GM19372 (cell line): Measurements from ENCODE around the gene TRIOBP.

ENCODE experiments used
- ATAC-seq: cut with Tn5 transposase; IDR thresholded peaks from one replicate; pipeline ENCODE4 v1.9.1; 2021; ENCODE audit warnings: mild to moderate bottlenecking, low read depth, moderate library complexity; ENCODE audit not compliant: unreplicated experiment

The TRIOBP gene

GRCh38 chr22:37746366-37747079, 49.7 kb downstream of the TRIOBP start:
- peak; percentile 27 for ATAC-seq

DNA sequence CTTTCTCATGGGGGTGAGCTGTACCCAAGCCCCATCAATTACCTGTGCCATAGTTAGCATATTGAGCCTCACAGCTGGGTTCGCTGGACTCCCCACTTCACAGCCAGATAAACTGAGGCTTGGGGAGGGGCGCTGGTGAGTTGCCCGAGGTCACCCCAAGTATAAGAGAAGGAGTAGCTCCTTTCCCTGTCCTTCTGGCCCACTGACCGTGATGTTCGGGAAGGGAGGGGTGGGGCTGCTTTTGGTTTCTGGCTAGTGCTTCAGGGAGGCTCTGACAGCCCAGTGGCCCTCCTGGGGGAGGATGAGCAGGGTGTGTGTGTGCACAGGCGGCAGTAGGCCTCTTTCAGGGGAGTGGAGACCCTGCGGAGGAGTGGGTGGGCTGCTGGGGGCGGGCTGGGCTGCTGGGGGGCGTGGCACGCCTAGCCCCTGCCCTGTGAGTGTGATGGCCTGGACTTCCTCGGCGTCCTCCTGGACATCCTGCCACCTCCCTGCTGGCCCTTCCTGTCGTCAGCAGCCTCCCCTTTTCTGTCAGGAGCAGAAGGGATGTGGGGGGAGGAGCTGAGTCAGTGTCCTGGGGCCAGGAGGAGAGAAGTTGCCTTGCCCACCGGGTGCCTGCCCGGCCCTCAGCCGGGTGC, 50.3 kb downstream of the TRIOBP start:
- ATAC-seq, result no peak

DNA sequence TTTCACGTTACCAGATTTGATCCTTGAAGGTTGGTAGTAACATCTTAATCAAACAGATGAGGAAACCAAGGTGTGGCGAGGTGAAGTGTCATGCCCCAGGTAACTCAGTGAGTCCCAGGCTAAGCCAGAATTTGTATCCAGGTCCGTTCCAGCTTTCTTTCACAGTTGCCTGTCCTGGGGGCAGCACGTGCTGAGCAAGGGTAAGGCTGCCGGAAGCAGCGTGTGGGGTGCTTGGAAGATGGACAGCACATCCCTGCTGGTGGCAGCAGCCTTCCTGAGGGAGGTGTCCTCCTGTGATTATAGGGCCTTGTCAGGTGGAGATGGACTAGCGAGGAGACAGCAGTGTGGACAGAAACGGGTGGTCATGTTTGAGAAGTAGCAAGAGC, 50.9 kb downstream of the TRIOBP start:
- ATAC-seq, result no peak

- ATAC-seq, result no peak
These were observed 51.8 kb downstream of the TRIOBP start for GRCh38 chr22:37748659-37749058.

DNA sequence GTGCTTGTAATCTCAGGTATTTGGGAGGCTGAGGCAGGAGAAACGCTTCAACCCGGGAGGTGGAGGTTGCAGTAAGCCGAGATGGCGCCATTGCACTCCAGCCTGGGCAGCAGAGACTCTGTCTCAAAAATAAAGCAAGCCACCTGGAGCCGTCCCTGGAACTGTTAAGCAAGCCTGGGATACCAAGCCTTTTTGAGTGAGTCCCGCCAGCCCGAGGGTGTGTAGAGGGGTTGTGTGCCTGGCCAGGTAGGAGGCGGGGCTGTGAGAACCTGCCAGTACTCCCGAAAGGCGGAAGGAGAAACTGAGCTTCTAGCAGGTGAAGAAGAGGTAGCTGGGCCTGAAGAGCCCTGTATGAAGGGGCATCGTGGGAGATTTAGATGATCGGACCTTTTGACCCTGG, 52.4 kb downstream of the TRIOBP start:
- no peak for ATAC-seq

- ATAC-seq, result no peak
These were observed 53.2 kb downstream of the TRIOBP start for GRCh38 chr22:37749831-37750595.

- no peak for ATAC-seq
These were observed 53.8 kb downstream of the TRIOBP start for GRCh38 chr22:37750596-37751162.

DNA sequence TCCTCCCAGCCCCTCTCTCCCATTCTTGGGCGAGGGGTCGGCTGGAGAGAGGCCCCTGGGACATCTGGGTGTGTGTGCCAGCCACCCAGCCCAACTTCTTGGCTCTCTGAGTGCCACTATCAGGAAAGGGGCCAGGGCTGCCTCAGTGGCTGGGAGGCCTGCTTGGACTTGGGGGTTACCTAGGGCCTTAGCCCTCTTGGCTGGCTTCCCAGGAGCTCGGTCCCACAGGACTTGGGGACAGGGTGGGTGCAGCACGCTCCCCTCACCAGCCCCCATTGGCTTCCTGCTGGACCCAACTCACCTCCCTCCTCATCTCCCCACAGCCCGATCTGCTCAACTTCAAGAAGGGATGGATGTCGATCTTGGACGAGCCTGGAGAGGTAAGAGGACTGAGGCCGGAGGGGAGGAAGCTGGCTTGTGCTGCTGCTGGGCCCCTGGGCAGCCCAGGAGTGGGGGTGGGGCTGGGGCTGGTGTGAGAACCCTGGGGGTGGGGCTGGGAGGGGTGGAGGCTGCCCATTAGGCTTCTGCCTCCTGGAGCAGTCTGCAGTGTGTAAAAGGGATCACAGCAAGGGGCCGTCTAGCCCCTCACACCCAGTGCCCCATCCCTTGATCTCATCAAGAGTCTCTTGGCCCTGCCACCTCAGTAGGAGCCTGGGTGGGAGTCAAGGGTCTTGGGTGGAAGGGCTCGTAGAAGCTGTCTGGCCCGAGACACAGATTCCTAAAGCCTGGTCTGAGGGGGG, 54.8 kb downstream of the TRIOBP start:
- no peak for ATAC-seq

DNA sequence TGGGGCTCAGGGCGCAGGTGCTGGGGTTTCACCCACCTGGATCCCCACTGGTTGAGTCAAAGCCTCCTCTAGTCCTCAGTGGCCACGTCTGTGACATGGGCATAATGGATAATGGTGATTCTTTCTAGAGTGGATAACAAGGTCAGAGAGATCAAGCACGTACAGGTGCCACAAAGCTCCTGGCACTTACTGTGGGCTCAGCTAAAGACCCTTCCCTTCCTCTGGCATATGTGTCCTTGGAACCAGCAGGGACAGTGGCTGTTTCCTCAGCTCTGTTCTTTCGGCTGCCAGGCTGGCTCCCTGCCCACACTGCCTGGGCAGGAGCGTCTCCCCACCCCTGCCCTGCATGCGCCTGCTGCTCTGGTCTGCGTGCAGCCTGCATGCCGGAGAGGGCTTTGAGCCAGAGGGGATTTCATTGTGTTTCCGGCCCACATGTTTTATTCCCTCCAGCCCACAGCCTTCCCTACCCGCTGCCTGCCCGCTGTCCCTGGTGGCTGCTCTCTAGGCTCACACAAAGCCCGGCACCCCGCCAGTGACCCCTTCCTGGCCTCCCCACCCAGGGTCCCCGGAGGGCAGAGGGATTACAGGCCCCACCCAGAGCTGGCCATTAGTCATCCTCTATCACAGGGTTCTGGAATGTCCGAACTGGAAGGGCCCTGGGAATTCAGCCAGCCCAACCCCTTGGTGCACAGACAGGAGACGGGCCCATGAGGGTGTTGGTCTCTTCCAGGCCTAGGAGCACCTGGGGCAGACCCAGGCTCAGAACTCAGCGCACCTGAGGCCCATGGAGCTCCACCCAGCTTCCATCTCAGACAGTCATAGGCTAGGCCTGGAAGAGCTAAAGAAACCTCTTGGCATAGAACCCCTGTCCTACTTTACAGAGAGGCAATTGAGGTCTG, 55.6 kb downstream of the TRIOBP start:
- no peak for ATAC-seq

DNA sequence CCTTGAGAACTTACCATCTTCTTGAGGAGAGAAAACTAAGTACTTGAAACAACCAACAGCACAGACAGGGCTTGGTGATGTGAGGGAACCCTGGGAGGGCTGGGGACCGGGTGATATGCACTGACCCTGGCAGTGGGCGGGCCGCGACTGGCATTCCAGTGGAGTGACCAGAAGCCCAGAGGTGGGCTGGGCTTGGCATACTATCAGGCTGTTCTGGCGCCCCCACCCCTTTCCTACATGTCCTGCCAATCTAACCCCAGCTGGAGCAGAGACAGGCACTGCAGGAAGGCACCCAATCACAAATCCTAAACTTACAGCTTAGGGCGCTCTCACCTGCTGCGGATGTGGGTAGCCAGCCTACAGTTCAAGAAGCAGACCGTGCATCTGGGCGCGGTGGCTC, 56.9 kb downstream of the TRIOBP start:
- ATAC-seq, result no peak

DNA sequence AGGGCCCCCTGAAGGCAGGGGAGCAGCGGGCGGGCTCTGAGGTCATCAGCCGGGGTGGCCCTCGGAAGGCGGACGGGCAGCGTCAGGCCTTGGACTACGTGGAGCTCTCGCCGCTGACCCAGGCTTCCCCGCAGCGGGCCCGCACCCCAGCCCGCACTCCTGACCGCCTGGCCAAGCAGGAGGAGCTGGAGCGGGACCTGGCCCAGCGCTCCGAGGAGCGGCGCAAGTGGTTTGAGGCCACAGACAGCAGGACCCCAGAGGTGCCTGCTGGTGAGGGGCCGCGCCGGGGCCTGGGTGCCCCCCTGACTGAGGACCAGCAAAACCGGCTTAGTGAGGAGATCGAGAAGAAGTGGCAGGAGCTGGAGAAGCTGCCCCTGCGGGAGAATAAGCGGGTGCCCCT, 60.8 kb downstream of the TRIOBP start:
- no peak for ATAC-seq

GRCh38 chr22:37758694-37759093, 61.8 kb downstream of the TRIOBP start:
- ATAC-seq, result no peak

DNA sequence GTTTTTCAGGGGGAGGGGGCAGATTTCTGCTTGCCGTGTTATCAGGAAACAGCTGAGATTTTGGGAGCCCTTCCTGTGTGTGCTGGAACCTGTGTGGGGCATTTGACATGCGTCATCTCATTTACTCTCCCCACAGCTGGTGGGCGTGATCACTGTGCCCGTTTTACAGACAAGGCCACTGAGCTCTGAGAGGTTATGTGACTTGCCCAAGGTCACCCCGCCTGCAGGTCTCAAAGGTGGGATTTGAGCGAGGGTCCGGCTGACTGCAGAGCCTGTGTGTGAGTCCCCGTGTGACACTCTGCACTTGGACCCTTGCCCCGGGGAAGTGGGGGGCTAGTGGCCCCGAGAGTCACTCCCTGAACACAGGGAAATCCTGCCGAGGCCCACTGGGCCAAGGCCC, 62.4 kb downstream of the TRIOBP start:
- ATAC-seq, result no peak

DNA sequence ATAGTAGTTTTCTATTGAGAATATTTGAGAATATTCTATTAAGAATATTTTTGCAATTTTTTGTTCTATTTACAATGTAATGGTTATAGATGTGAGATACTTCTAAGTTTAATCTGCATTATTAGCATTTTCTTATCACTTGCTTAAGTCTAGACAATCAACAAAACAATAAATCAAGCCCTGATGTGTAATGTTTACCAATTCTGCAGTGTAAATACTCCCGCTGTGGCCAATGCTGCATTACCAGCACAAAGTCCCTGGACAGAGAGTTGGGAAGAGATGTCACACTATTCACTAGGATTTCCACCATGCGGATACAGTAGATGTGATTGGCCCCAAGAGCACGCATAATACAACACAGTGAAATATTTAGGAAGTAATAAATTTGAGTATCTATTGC, 63.3 kb downstream of the TRIOBP start:
- ATAC-seq, result no peak

DNA sequence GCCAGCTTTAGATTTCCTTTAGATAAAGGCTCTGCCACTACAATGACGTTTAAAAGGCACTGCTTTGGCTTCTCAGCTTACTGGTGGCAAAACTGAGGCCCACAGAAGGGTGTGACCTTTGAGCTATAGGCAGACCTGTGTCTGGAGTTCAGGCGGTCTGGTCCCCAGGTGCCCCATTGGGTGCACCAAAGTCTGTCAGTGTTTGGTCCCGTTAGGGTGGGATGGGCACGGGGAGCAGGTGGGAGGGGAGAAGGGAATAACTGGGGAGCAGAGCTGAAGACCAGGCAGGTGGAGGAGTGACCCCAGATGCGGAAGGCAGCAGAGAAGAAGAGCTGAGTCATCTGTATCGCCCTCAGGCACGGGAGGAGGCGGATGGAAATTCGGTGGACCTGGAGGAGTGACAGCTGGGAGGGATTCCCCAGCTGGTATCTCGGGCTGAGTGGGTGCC, 65.6 kb downstream of the TRIOBP start:
- no peak for ATAC-seq

DNA sequence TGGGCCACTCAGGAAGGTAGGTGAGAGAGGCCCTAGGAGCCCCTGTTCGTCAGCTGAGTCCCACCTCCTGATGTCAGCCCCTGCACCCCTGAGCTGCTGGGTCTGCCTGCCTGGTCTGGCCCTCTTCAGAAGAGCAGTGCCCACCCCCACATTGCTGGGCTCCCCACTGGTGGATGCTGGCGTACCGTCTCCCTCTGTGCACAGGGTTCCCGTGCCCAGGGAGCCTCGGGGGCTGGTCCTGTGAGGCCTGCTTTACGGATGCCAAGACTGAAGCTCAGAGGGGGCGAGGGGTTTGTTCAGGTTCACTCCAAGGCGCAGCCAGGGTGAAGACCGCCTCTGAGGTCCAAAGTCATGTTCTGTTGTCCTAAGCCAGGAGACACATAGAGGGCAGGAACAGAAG, 66.2 kb downstream of the TRIOBP start:
- ATAC-seq, result no peak

DNA sequence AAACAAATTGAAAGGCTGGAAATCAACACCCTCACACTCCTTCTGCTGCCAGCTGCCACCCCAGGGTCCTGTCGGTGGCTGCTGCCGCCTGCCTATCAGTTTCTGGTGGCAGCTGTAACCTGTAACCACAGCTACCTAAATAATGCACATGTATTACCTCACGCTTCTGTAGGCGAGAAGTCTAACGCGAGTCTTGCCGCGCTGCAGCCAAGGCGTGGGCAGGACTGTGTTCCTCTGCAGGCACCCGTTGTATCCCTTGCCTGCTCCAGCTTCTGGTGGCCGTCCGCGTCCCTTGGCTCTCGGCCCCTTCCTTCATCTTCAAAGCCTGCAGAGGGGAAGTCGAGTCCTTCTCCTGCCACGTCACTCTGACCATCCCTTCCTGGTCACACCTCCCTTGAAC, 66.8 kb downstream of the TRIOBP start:
- no peak for ATAC-seq

- ATAC-seq, result no peak
These were observed 67.8 kb downstream of the TRIOBP start for GRCh38 chr22:37764622-37765021.

DNA sequence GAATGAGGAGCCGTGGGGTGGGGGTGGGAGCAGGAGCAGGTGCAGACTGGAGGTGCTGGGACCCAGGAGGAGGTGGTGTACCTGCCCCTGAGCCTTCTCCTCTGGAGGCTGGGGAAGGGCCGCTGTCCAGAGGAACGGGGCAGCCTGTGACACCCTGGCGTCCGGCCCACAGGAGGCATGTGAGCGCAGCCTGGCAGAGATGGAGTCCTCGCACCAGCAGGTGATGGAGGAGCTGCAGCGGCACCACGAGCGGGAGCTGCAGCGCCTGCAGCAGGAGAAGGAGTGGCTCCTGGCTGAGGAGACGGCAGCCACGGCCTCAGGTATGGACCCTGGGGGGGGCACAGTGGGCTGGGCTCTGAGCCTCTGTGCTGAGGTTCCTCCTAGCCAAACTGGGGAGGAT, 68.7 kb downstream of the TRIOBP start:
- ATAC-seq, result no peak
